DND-41 (cell line): ENCODE measurements around the gene PIAS2.

Source experiments
- ATAC-seq: fragments of 200-7000 bp; cut with Tn5 transposase; 3 replicates; pipeline ENCODE4 v1.9.1; 2021; ENCODE audit warnings: low read depth; ENCODE audit not compliant: insufficient read depth
- DNase-seq: peaks from one replicate; pipeline ENCODE4 v3.0.0-alpha.2; 2020
- H2AFZ ChIP-seq: 2 replicates; pipeline ENCODE4 v1.6.0; 2012; ENCODE audit warnings: low read depth, low read length
- H3K27ac ChIP-seq: 2 replicates; pipeline ENCODE4 v1.5.1; 2012; ENCODE audit warnings: low read length, inconsistent platforms
- H3K27me3 ChIP-seq: fragments of 200-600 bp; sonication (generic); 2 replicates; pipeline ENCODE4 v1.6.0; 2012; ENCODE audit warnings: low read length, mild to moderate bottlenecking, inconsistent platforms; ENCODE audit not compliant: insufficient read depth, poor library complexity
- H3K36me3 ChIP-seq: 2 replicates; pipeline ENCODE4 v1.5.1; 2012; ENCODE audit warnings: low read length, inconsistent platforms; ENCODE audit not compliant: insufficient read depth
- H3K4me1 ChIP-seq: 2 replicates; pipeline ENCODE4 v1.5.1; 2012; ENCODE audit warnings: mild to moderate bottlenecking, low read length; ENCODE audit not compliant: insufficient read depth
- H3K4me2 ChIP-seq: 2 replicates; pipeline ENCODE4 v1.6.0; 2012; ENCODE audit warnings: mild to moderate bottlenecking, moderate library complexity, low read length, inconsistent platforms; ENCODE audit not compliant: insufficient read depth
- H3K4me3 ChIP-seq, 2 experiments: fragments of 200-600 bp in 1 of 2; shearing (Covaris generic) in 1 of 2; 2 replicates each; pipeline ENCODE4 v1.5.1; 2012 to 2016; ENCODE audit warnings: inconsistent platforms in 2 of 2, low read length in 2 of 2, mild to moderate bottlenecking in 2 of 2, low read depth in 1 of 2, moderate library complexity in 1 of 2
- H3K79me2 ChIP-seq: 2 replicates; pipeline ENCODE4 v1.6.0; 2012; ENCODE audit warnings: low read length, inconsistent platforms; ENCODE audit not compliant: insufficient read depth
- H3K9ac ChIP-seq: 2 replicates; pipeline ENCODE4 v1.6.0; 2012; ENCODE audit warnings: low read depth, mild to moderate bottlenecking, inconsistent platforms, low read length, moderate library complexity
- H3K9me3 ChIP-seq: 2 replicates; pipeline ENCODE4 v1.5.1; 2012; ENCODE audit warnings: low read length, moderate library complexity, mild to moderate bottlenecking, inconsistent platforms; ENCODE audit not compliant: insufficient read depth, severe bottlenecking
- H4K20me1 ChIP-seq: 2 replicates; pipeline ENCODE4 v1.6.0; 2012; ENCODE audit warnings: low read length; ENCODE audit not compliant: insufficient read depth
- CTCF ChIP-seq: IDR thresholded peaks from 2 replicates; pipeline ENCODE4 v1.5.1; 2012; ENCODE audit warnings: borderline replicate concordance, low read length, moderate library complexity, mild to moderate bottlenecking; ENCODE audit not compliant: poor library complexity, severe bottlenecking; ENCODE audit errors: extremely low read depth
- EZH2 ChIP-seq: IDR thresholded peaks from 3 replicates; pipeline ENCODE4 v1.6.1; 2012; ENCODE audit warnings: borderline replicate concordance, low read depth, mild to moderate bottlenecking, moderate library complexity, low read length, inconsistent platforms; ENCODE audit not compliant: severe bottlenecking

PIAS2 gene

GRCh38 chr18:46917803-46918600 is 695 bp upstream of the PIAS2 start:
- no peaks in the 10 kb centered on the region for H3K27me3 ChIP-seq
- H3K9ac ChIP-seq, result peak overlapping the region; percentile 81
- H3K9me3 ChIP-seq, result no peaks in the 10 kb centered on the region
- peak overlapping the region; percentile 67 for H3K4me2 ChIP-seq
- H4K20me1 ChIP-seq, result peaks cover 20% of the 10 kb centered on the region; the same call in 1 of the 2 replicates
- no peaks in the 10 kb centered on the region for H3K36me3 ChIP-seq
- H3K27ac ChIP-seq, result peak overlapping the region; percentile 81
- ATAC-seq, result peak; percentile 18; the same call in 1 of the 3 replicates
- no peak for TF ChIP-seq EZH2
- TF ChIP-seq CTCF, result no peak
- DNase-seq, result peak; percentile 46
- peaks cover 39% of the 10 kb centered on the region for H3K79me2 ChIP-seq
- H3K4me3 ChIP-seq, result peak overlapping the region; percentile 18 to 79; a peak in 3 of 4 replicates
- peak overlapping the region; percentile 96 for H2AFZ ChIP-seq
- peaks cover 44% of the 10 kb centered on the region for H3K4me1 ChIP-seq

GRCh38 chr18:46916551-46917107 is 678 bp downstream of the PIAS2 start:
- no peaks in the 10 kb centered on the region for H3K9me3 ChIP-seq
- H3K4me1 ChIP-seq, result peaks cover 45% of the 10 kb centered on the region
- H3K4me2 ChIP-seq, result peak overlapping the region; percentile 67
- TF ChIP-seq EZH2, result no peak
- TF ChIP-seq CTCF, result no peak
- H3K36me3 ChIP-seq, result no peaks in the 10 kb centered on the region
- no peaks in the 10 kb centered on the region for H3K27me3 ChIP-seq
- H3K27ac ChIP-seq, result peak overlapping the region; percentile 81
- peak overlapping the region; percentile 30 to 79; a peak in 3 of 4 replicates for H3K4me3 ChIP-seq
- ATAC-seq, result peak; percentile 42
- peaks cover 26% of the 10 kb centered on the region; the same call in 1 of the 2 replicates for H4K20me1 ChIP-seq
- peak overlapping the region; percentile 96 for H2AFZ ChIP-seq
- peak; percentile 59 for DNase-seq
- H3K9ac ChIP-seq, result peak overlapping the region; percentile 81
- H3K79me2 ChIP-seq, result peaks cover 53% of the 10 kb centered on the region

GRCh38 chr18:46915800-46916550 is 1.3 kb downstream of the PIAS2 start:
- TF ChIP-seq EZH2, result no peak
- ATAC-seq (no peak), DNase-seq (no peak)
- Histone ChIP-seq H3K4me2 (peak overlapping the region; percentile 67), H4K20me1 (peaks cover 31% of the 10 kb centered on the region; the same call in 1 of the 2 replicates), H3K9me3 (no peaks in the 10 kb centered on the region), H3K27ac (peak overlapping the region; percentile 81), H3K27me3 (no peaks in the 10 kb centered on the region), H3K4me3 (peak overlapping the region; percentile 30 to 79; a peak in 3 of 4 replicates), H3K9ac (peak overlapping the region; percentile 81), H2AFZ (peak overlapping the region; percentile 96; the same call in 1 of the 2 replicates), H3K79me2 (peaks cover 59% of the 10 kb centered on the region), H3K36me3 (no peaks in the 10 kb centered on the region), H3K4me1 (peaks cover 45% of the 10 kb centered on the region)
